ENCODE measurements around the gene TMEM130. TPM values are rescaled to one million over a fixed set of nuclear protein-coding genes. Genes with fewer than 3 reads are reported as not detected.

The TMEM130 gene
- total RNA-seq, 1 experiment from 2014 or later: not detected

GRCh38 chr7:98810153-98810802 lies 59.5 kb downstream of the TMEM130 start:
- DNase-seq (ENCODE audit: extremely low read depth, low read depth): no peak

- no peak for DNase-seq (ENCODE audit: extremely low read depth, low read depth)
Measured at GRCh38 chr7:98808751-98809460, 60.9 kb downstream of the TMEM130 start.

- no peak for DNase-seq (ENCODE audit: extremely low read depth, low read depth)
Measured at GRCh38 chr7:98807068-98808048, 62.5 kb downstream of the TMEM130 start.

- DNase-seq (ENCODE audit: extremely low read depth, low read depth): no peak
Measured at GRCh38 chr7:98805956-98806838, 63.6 kb downstream of the TMEM130 start.

DNA sequence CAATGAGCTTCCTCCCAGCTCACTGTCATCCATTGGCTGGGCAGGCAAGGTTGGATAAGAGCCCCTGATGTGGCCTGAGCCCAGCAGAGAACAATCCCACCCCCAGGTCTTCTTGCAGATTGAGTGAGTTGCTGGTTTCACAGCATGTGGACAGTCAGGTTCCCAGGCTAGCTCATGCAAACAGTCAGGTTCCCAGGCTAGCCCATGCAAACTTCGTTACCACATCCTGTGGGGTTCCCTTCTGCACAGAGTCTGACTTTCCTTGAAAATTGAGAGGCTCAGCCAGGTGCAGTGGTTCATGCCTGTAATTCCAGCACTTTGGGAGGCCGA lies 67.1 kb downstream of the TMEM130 start:
- DNase-seq (ENCODE audit: extremely low read depth, low read depth): no peak

DNA sequence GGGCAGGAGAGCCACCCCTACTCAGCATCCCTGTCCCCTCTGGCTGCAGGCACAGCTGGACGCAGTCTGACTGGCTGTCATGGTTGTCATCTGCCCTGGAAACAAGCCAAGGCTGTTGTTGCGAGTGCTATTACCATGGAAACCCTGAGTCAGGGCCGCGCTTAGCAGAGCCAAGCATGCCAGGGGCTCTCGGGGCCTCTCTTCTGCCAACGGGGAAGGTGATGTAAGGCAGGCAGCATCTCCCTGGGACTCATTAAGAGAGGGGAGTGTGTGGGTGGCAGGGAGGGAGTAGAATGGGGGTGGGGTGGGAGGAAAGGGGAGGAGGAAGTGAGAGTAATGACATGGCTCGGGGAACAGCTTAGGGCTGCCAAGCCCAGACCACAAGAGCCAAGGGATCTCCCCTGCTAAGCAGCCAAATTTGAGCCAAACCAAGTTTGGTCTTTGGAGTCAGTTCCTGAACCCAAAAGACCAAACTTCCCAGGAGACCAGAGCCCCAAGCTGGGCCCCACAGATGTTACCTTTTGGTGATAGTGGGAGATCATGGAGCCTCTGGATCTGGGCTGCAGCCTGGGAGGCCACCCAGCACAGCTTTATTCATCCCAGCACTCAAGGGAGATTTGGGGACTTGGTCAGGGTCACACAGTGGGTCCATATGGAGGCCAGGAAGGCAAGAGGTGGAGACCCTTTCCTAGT lies 67.6 kb downstream of the TMEM130 start:
- DNase-seq (ENCODE audit: extremely low read depth, low read depth): no peak

- DNase-seq (ENCODE audit: extremely low read depth, low read depth): no peak
Measured at GRCh38 chr7:98800996-98801395, 68.8 kb downstream of the TMEM130 start.

DNA sequence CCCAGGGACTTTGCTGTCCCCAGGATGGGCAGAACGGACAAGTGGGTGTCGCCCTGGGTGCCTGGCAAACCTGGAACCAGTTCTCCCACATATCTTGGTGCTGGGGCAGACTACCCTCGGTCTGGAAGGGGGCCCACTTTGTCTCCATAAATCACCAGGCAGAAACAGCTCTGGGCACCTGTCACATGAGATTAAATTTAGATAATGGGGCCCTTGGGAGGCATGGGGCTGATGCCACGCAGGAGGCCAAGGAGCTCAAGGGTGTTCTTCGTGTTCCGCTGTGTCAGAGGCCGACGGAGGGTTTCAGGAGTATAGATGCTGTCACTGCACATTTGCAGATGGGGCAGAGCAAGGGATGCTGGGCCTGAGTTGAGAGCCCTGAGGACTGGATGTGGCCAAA lies 72.7 kb downstream of the TMEM130 start:
- no peak for DNase-seq (ENCODE audit: extremely low read depth, low read depth)

Small RNAs within 50 kb of the gene (small RNA-seq; reads per million reads assigned to genes)
- gene MIR3609: 72.9 to 212 reads per million in 2 experiments

Other genes with a start within 250 kb of the TMEM130 start
- 16.4 and 17.0 TPM in 2 replicates for gene TRRAP, start 8.5 kb upstream of the TMEM130 start, total RNA-seq (2014; rRNA removed; shearing (Covaris generic))

All from NCI-H460 (cell line).